Heart left ventricle (tissue), 13 donors: Measurements from ENCODE around the gene ZDHHC14.

Experiments used
- POLR2A ChIP-seq, 2 donors: fragments of 450-650 bp; IDR thresholded peaks; one replicate each; pipeline ENCODE4 v1.6.1; 2017; ENCODE audit warnings: antibody characterized with exemption in 2 of 2, mild to moderate bottlenecking in 2 of 2, moderate library complexity in 2 of 2
- TF ChIP-seq, protein P1 (sequence below), 12 donors: fragments of 200-600 bp; sonication (generic) in 4 of 12; IDR thresholded peaks; one replicate each; pipeline versions ENCODE4 v1.5.0 to v1.8.0; 2018 to 2022; ENCODE audit warnings: antibody characterized with exemption in 12 of 12, mild to moderate bottlenecking in 5 of 12
- donor health status: ischemic (EF 13 %, LVEDD 7.1; RV severe dilation, severe dysfunction).
- donor health status: DM: no; HTN: yes; CAD: no.
- donor health status: DM: no; HTN: no; CAD: no.
- donor health status: ischemic (EF 25% LVEDD 6.9; RV normal size, moderate dysfunction).
- donor health status: ischemic (EF 25% LVEDD 5.7; RV mildly dilated, moderate dysfunction).
- donor health status: ischemic (EF 35%, LVEDD 5.7; RV mildly dilated, moderate dysfunction).
- donor health status: nonischemic (EF 11% LVEDD 7.7; RV severe dilation, severe dysfunction).
- donor health status: DM: yes; HTN: yes; CAD: no.
- donor health status: PGD.
- donor health status: ischemic (EF 29% LVEDD 5.4; RV normal size, mild dysfunction).
- donor health status: nonischemic (EF 23%, LVEDD 6.1; RV moderate dilation, normal function).

DNA sequence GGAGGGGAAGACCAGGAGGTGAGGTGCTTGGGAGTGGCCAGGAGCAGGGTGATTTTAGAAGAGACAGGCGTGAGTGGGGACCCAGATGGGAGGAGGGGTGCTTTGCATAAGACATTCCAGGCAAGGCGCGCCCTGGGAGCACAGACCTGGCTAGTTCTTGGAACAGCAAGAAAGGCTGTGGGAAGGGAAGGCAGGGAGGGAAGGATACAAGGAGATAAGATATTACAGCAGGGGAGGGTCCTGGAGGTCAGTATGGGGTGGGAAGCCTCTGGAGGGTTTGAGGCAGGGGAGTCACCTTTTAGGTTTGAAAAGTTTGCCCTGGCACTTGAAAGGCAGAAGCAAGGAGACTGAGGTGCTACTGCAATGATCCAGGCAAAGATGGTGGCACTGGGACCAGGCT, 111.8 kb downstream of the ZDHHC14 start:
- TF ChIP-seq, protein P1, sequence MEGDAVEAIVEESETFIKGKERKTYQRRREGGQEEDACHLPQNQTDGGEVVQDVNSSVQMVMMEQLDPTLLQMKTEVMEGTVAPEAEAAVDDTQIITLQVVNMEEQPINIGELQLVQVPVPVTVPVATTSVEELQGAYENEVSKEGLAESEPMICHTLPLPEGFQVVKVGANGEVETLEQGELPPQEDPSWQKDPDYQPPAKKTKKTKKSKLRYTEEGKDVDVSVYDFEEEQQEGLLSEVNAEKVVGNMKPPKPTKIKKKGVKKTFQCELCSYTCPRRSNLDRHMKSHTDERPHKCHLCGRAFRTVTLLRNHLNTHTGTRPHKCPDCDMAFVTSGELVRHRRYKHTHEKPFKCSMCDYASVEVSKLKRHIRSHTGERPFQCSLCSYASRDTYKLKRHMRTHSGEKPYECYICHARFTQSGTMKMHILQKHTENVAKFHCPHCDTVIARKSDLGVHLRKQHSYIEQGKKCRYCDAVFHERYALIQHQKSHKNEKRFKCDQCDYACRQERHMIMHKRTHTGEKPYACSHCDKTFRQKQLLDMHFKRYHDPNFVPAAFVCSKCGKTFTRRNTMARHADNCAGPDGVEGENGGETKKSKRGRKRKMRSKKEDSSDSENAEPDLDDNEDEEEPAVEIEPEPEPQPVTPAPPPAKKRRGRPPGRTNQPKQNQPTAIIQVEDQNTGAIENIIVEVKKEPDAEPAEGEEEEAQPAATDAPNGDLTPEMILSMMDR (IDR thresholded peaks at IDR 0.05) = no peak
- TF ChIP-seq POLR2A (IDR thresholded peaks at IDR 0.05) = no peak
